Activated CD8-positive, alpha-beta T cell treated with anti-CD3 and anti-CD28 coated beads for 36 hours (primary cell): ENCODE results near the gene IFNE. TPM values are rescaled to one million over a fixed set of nuclear protein-coding genes. Genes with fewer than 3 reads are reported as not detected.

Experiments
- ATAC-seq: fragments of 200-7000 bp; cut with Tn5 transposase; one replicate; pipeline ENCODE4 v1.10.0; 2021; ENCODE audit warnings: mild to moderate bottlenecking, moderate library complexity
- CTCF ChIA-PET: fragments of 350-600 bp; sonication (Branson Sonifier 250); formaldehyde crosslinking; loops from one replicate; lab custom pipeline; 2021; ENCODE audit warnings: antibody characterized with exemption; lab: Charles Lee
- POLR2A ChIA-PET: fragments of 350-600 bp; sonication (Branson Sonifier 250); formaldehyde crosslinking; loops from one replicate; lab custom pipeline; 2021; ENCODE audit warnings: antibody characterized with exemption; lab: Charles Lee
- DNase-seq: peaks from one replicate; pipeline ENCODE4 v3.0.0-alpha.2; 2020
- H3K27ac Mint-ChIP-seq: one replicate; pipeline ENCODE4 v1.8.0; 2021; ENCODE audit warnings: mild to moderate bottlenecking, mixed read lengths
- H3K27me3 Mint-ChIP-seq: one replicate; pipeline ENCODE4 v1.8.0; 2021; ENCODE audit warnings: mixed read lengths
- H3K36me3 Mint-ChIP-seq: one replicate; pipeline ENCODE4 v1.8.0; 2021; ENCODE audit warnings: low read depth, mixed read lengths
- H3K4me1 Mint-ChIP-seq: one replicate; pipeline ENCODE4 v1.8.0; 2021; ENCODE audit warnings: low read depth, mixed read lengths
- H3K4me3 Mint-ChIP-seq: one replicate; pipeline ENCODE4 v1.8.0; 2021; ENCODE audit warnings: mild to moderate bottlenecking, moderate library complexity, mixed read lengths
- H3K9me3 Mint-ChIP-seq: one replicate; pipeline ENCODE4 v1.8.0; 2021; ENCODE audit warnings: mixed read lengths
- intact Hi-C: fragments of 100-400 bp; cut with micrococcal nuclease; formaldehyde crosslinking; loops from one replicate; pipeline ENCODE4 v1.10.0; 2022
- total RNA-seq, 2 experiments: library from RNA; stranded (reverse); gene quantifications; one replicate each; pipeline ENCODE4 v1.2.3, GENCODE V29; 2021
- TF ChIP-seq, protein P1 (sequence below): fragments of 200-600 bp; IDR thresholded peaks from one replicate; pipeline ENCODE4 v1.8.0; 2022; ENCODE audit warnings: antibody characterized with exemption, mild to moderate bottlenecking

IFNE gene
- not detected for total RNA-seq

- Mint-ChIP-seq H3K36me3 (no peaks in the 10 kb centered on the region), H3K4me1 (peaks cover 11% of the 10 kb centered on the region), H3K27ac (no peak within 1 kb of the TSS), H3K27me3 (no peaks in the 10 kb centered on the region), H3K9me3 (peaks cover 10% of the 10 kb centered on the region), H3K4me3 (no peak within 1 kb of the TSS)
- POLR2A ChIA-PET, result no interaction called here
- intact Hi-C loops, result no loop called here
- DNase-seq (no peak), ATAC-seq (no peak)
- TF ChIP-seq, protein P1, sequence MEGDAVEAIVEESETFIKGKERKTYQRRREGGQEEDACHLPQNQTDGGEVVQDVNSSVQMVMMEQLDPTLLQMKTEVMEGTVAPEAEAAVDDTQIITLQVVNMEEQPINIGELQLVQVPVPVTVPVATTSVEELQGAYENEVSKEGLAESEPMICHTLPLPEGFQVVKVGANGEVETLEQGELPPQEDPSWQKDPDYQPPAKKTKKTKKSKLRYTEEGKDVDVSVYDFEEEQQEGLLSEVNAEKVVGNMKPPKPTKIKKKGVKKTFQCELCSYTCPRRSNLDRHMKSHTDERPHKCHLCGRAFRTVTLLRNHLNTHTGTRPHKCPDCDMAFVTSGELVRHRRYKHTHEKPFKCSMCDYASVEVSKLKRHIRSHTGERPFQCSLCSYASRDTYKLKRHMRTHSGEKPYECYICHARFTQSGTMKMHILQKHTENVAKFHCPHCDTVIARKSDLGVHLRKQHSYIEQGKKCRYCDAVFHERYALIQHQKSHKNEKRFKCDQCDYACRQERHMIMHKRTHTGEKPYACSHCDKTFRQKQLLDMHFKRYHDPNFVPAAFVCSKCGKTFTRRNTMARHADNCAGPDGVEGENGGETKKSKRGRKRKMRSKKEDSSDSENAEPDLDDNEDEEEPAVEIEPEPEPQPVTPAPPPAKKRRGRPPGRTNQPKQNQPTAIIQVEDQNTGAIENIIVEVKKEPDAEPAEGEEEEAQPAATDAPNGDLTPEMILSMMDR, result no peak
- CTCF ChIA-PET, result interaction anchor here (0.9 kb wide), 1 partner anchor 48 kb away, joined by 3 read pairs; no protein-coding TSS in a partner anchor
Measured at GRCh38 chr9:21482213-21482612, at the start of gene IFNE. Gene IFNE, minus strand, starts transcription at chr9:21482313. Its CDS starts 619 bp downstream, at chr9:21481694.

DNA sequence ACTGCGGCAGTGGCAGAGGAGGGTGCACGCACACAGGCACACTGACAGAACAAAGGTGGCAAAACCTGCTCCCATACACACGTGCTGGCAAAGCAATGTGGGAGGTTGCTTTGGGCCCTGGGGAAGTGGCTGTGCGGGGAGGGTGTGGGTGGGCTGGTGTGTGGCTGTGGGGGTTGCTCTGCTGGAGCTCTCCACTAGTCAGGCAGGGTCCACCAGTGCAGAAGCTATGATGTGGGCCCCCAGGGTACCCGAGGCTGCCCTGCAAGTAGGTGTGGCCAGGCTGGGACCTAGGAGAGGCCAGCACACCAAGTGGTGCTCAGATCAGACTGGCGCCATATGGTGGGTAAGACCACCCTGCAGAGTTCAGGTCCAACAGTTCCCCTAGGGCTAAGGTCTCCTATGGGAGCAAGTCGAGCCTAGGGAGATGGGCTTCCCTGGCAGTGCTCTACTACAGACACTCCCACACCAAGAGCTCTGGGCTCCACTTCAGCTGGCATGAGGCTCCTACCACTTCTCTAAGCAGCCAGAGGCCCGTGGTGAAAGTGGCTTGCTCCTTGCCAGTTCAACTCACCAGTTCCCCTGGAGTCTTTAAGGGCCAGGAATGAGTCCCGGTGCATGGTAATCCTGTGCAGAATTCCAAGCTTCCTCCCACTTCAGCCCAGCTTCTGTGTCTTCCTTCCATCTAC, 46.2 kb upstream of the IFNE start:
- TF ChIP-seq, protein P1, result no peak
- no peak overlapping the region for H3K27ac Mint-ChIP-seq
- intact Hi-C loops, result no loop called here
- CTCF ChIA-PET, result no interaction called here
- peaks cover 3% of the 10 kb centered on the region for H3K4me1 Mint-ChIP-seq
- no peak overlapping the region for H3K4me3 Mint-ChIP-seq
- H3K27me3 Mint-ChIP-seq, result no peaks in the 10 kb centered on the region
- ATAC-seq, result no peak
- peaks cover 3% of the 10 kb centered on the region for H3K9me3 Mint-ChIP-seq
- no peak for DNase-seq
- H3K36me3 Mint-ChIP-seq, result peaks cover 8% of the 10 kb centered on the region
- POLR2A ChIA-PET, result no interaction called here

- Mint-ChIP-seq H3K36me3 (peaks cover 8% of the 10 kb centered on the region), H3K9me3 (peaks cover 3% of the 10 kb centered on the region), H3K4me3 (no peak overlapping the region), H3K27ac (no peak overlapping the region), H3K4me1 (peaks cover 3% of the 10 kb centered on the region), H3K27me3 (no peaks in the 10 kb centered on the region)
- ChIA-PET POLR2A (no interaction called here), CTCF (interaction anchor here (1.4 kb wide), 1 partner anchor 182 kb away, joined by 3 read pairs; no protein-coding TSS in a partner anchor)
- ATAC-seq, result no peak
- intact Hi-C loops, result no loop called here
- DNase-seq, result no peak
- TF ChIP-seq, protein P1, result no peak
Measured at GRCh38 chr9:21527579-21527978, 45.5 kb upstream of the IFNE start.

DNA sequence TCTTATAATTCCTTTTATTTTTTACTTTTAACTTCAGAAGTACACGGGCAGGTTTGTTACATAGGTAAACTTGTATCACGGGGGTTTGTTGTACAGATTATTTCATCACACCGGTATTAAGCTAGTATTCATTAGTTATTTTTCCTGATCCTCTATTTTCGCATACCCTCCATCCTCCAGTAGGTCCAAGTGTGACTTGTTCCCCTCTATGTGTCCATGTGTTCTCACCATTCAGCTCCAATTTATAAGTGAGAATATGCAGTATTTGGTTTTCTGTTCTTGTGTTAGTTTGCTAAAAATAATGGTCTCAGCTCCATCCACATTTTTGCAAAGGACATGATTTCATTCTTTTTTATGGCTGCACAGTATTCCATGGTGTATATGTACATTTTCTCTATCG, 43.1 kb upstream of the IFNE start:
- CTCF ChIA-PET, result no interaction called here
- Mint-ChIP-seq H3K27ac (no peak overlapping the region), H3K4me3 (no peak overlapping the region), H3K4me1 (no peaks in the 10 kb centered on the region), H3K9me3 (peaks cover 3% of the 10 kb centered on the region), H3K36me3 (peaks cover 8% of the 10 kb centered on the region), H3K27me3 (no peaks in the 10 kb centered on the region)
- TF ChIP-seq, protein P1, result no peak
- ATAC-seq, result no peak
- POLR2A ChIA-PET, result no interaction called here
- intact Hi-C loops, result no loop called here
- no peak for DNase-seq

DNA sequence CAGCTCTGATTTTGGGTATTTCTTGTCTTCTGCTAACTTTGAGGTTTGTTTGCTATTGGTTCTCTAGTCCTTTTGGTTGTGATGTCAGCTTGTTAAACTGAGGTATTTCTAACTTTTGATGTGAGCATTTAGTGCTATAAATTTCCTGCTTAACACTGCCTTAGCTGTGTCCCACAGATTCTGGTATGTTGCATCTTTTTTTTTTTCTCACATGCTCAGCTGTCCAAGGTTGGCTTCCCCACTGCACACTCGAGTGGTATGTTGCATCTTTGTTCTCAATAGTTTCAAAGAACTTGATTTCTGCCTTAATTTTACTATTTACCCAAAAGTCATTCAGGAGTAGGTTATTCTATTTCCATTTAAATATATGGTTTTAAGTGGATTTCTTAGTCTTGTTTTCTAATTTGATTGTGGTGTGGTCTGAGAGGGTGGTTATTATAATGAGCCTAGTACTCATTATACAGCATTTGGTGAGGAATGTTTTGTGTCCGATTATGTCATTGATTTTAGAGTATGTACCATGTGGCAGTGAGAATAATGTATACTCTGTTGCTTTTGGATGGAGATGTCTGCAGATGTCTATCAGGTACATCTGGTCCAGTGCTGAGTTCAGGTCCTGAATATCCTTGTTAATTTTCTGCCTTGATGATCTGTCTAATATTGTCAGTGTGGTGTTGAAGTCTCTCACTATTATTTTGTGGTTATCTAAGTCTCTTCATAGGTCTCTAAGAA, 42.2 kb upstream of the IFNE start:
- ATAC-seq (no peak), DNase-seq (no peak)
- TF ChIP-seq, protein P1, result no peak
- Mint-ChIP-seq H3K27me3 (no peaks in the 10 kb centered on the region), H3K36me3 (peaks cover 8% of the 10 kb centered on the region), H3K9me3 (peaks cover 3% of the 10 kb centered on the region), H3K27ac (no peak overlapping the region), H3K4me1 (no peaks in the 10 kb centered on the region), H3K4me3 (no peak overlapping the region)
- POLR2A ChIA-PET, result interaction anchor here (0.6 kb wide), 1 partner anchor 304 kb away, joined by 4 read pairs; no protein-coding TSS in a partner anchor
- intact Hi-C loops, result no loop called here
- CTCF ChIA-PET, result no interaction called here
